IMR-90 (cell line): Measurements from ENCODE around the gene MTURN. TPM values are rescaled to one million over a fixed set of nuclear protein-coding genes. Genes with fewer than 3 reads are reported as not detected.

Experiments
- ATAC-seq: fragments of 200-7000 bp; cut with Tn5 transposase; 2 replicates; pipeline ENCODE4 v1.9.1; 2020; ENCODE audit warnings: low read depth, mild to moderate bottlenecking, moderate library complexity
- BruUV-seq: library from RNA; stranded (reverse); fragments of 400-500 nt; replicated peaks from 2 replicates; lab custom pipeline; 2021; lab: Mats Ljungman, UMichigan
- CTCF ChIA-PET: fragments of 300-600 bp; formaldehyde crosslinking; extraction: SDS; loops from one replicate; lab custom pipeline; 2021; ENCODE audit warnings: antibody characterized with exemption; lab: Yijun Ruan, JAX
- POLR2A ChIA-PET: fragments of 300-600 bp; sonication (Branson Sonifier 250); formaldehyde crosslinking; loops from one replicate; lab custom pipeline; 2022; ENCODE audit warnings: antibody characterized with exemption; ENCODE audit not compliant: unreplicated experiment; lab: Charles Lee
- DNase-seq: peaks from one replicate; pipeline ENCODE4 v3.0.0; 2013
- H2AFZ ChIP-seq: replicated peaks from 2 replicates; pipeline ENCODE3; 2013; ENCODE audit warnings: low read length, mild to moderate bottlenecking; ENCODE audit not compliant: poor library complexity
- H2AK5ac ChIP-seq: 2 replicates; pipeline ENCODE4 v1.6.1; 2013; ENCODE audit warnings: low read depth, low read length, inconsistent platforms
- H2AK9ac ChIP-seq: replicated peaks from 2 replicates; pipeline ENCODE3; 2013; ENCODE audit warnings: mild to moderate bottlenecking, low read depth, low read length, moderate library complexity; ENCODE audit not compliant: poor library complexity
- H2BK120ac ChIP-seq: 2 replicates; pipeline ENCODE4 v1.6.1; 2013; ENCODE audit warnings: low read depth, low read length, inconsistent platforms
- H2BK15ac ChIP-seq: 3 replicates; pipeline ENCODE4 v1.6.1; 2013; ENCODE audit warnings: low read depth, low read length, inconsistent platforms
- H2BK20ac ChIP-seq: 2 replicates; pipeline ENCODE4 v1.6.1; 2013; ENCODE audit warnings: low read depth, mild to moderate bottlenecking, inconsistent platforms, low read length, moderate library complexity
- H2BK5ac ChIP-seq: 2 replicates; pipeline ENCODE4 v1.6.1; 2013; ENCODE audit warnings: mild to moderate bottlenecking, low read depth, low read length, inconsistent platforms; ENCODE audit not compliant: poor library complexity, severe bottlenecking
- H3K14ac ChIP-seq: replicated peaks from 2 replicates; pipeline ENCODE4 v1.6.1; 2013; ENCODE audit warnings: low read depth, low read length, inconsistent platforms
- H3K18ac ChIP-seq: 2 replicates; pipeline ENCODE4 v1.6.1; 2013; ENCODE audit warnings: low read depth, low read length, control low read depth
- H3K23ac ChIP-seq: 2 replicates; pipeline ENCODE4 v1.6.1; 2013; ENCODE audit warnings: low read depth, low read length, inconsistent platforms
- H3K27ac ChIP-seq: 2 replicates; pipeline ENCODE4 v1.5.1; 2013; ENCODE audit warnings: mild to moderate bottlenecking, control low read depth, low read length; ENCODE audit not compliant: insufficient read depth
- H3K27me3 ChIP-seq: 2 replicates; pipeline ENCODE4 v1.6.1; 2013; ENCODE audit warnings: low read length; ENCODE audit not compliant: control insufficient read depth, insufficient read depth
- H3K36me3 ChIP-seq: 2 replicates; pipeline ENCODE4 v1.6.1; 2013; ENCODE audit warnings: low read length, mixed read lengths; ENCODE audit not compliant: control insufficient read depth, insufficient read depth
- H3K4ac ChIP-seq: 2 replicates; pipeline ENCODE4 v1.6.1; 2013; ENCODE audit warnings: low read depth, low read length, inconsistent platforms
- H3K4me1 ChIP-seq: 2 replicates; pipeline ENCODE4 v1.6.1; 2013; ENCODE audit warnings: low read length, mixed read lengths; ENCODE audit not compliant: control insufficient read depth, insufficient read depth
- H3K4me2 ChIP-seq: 2 replicates; pipeline ENCODE4 v1.6.1; 2013; ENCODE audit warnings: low read depth, mild to moderate bottlenecking, control low read depth, low read length, moderate library complexity
- H3K4me3 ChIP-seq: 2 replicates; pipeline ENCODE4 v1.5.1; 2013; ENCODE audit warnings: low read depth, mild to moderate bottlenecking, control low read depth, low read length, moderate library complexity; ENCODE audit not compliant: insufficient read depth
- H3K56ac ChIP-seq: 2 replicates; pipeline ENCODE4 v1.6.1; 2013; ENCODE audit warnings: low read length, inconsistent platforms; ENCODE audit not compliant: insufficient read depth; ENCODE audit errors: extremely low read depth
- H3K79me1 ChIP-seq, 2 experiments: 2 replicates each; pipeline ENCODE4 v1.6.1; 2013; ENCODE audit warnings: low read length in 2 of 2, inconsistent platforms in 1 of 2, low read depth in 1 of 2
- H3K9ac ChIP-seq: 2 replicates; pipeline ENCODE4 v1.6.1; 2013; ENCODE audit warnings: low read depth, low read length, control low read depth
- H3K9me1 ChIP-seq: 2 replicates; pipeline ENCODE4 v1.6.1; 2013; ENCODE audit warnings: low read length, inconsistent platforms; ENCODE audit not compliant: insufficient read depth
- H3K9me3 ChIP-seq: 2 replicates; pipeline ENCODE4 v1.6.1; 2013; ENCODE audit warnings: low read length; ENCODE audit not compliant: control insufficient read depth, insufficient read depth
- H4K20me1 ChIP-seq: 2 replicates; pipeline ENCODE4 v1.6.1; 2013; ENCODE audit warnings: low read length, inconsistent platforms; ENCODE audit not compliant: insufficient read depth
- H4K5ac ChIP-seq: 2 replicates; pipeline ENCODE4 v1.6.1; 2013; ENCODE audit warnings: mild to moderate bottlenecking, low read depth, low read length, control low read depth
- H4K8ac ChIP-seq, 2 experiments: 2 replicates each; pipeline ENCODE4 v1.6.1; 2013; ENCODE audit warnings: low read depth in 2 of 2, low read length in 2 of 2, control low read depth in 1 of 2, inconsistent platforms in 1 of 2
- H4K91ac ChIP-seq: 2 replicates; pipeline ENCODE4 v1.6.1; 2013; ENCODE audit warnings: low read depth, low read length, inconsistent platforms; ENCODE audit not compliant: insufficient read depth
- CEBPB ChIP-seq: IDR thresholded peaks from 2 replicates; pipeline ENCODE4 v1.6.1; 2012; ENCODE audit warnings: low read depth, low read length, improper control_type of control experiment
- CHD1 ChIP-seq: IDR thresholded peaks from 2 replicates; pipeline ENCODE4 v1.6.1; 2012; ENCODE audit warnings: low read depth, low read length, improper control_type of control experiment
- RAD21 ChIP-seq: IDR thresholded peaks from 2 replicates; pipeline ENCODE4 v1.6.1; 2012; ENCODE audit warnings: low read length, improper control_type of control experiment
- RFX5 ChIP-seq: IDR thresholded peaks from 2 replicates; pipeline ENCODE4 v1.8.0; 2012; ENCODE audit warnings: low read depth, mild to moderate bottlenecking, low read length, moderate library complexity
- USF2 ChIP-seq: fragments of 150-350 bp; IDR thresholded peaks from 2 replicates; pipeline ENCODE4 v1.6.1; 2017; ENCODE audit warnings: mild to moderate bottlenecking, antibody characterized with exemption, low read length, low read depth
- WGBS, 2 experiments: methylation state at CpG; one replicate each; pipeline versions ENCODE4 v1.1.5 to v1.1.7; 2013; ENCODE audit warnings: missing lambda C conversion rate in 2 of 2; ENCODE audit not compliant: insufficient read length in 1 of 2; ENCODE audit errors: extremely low coverage in 2 of 2; 5-methylcytosine and 5-hydroxymethylcytosine counted together
- dilution Hi-C: fragments of 300-500 bp; cut with HindIII; formaldehyde crosslinking; loops from one replicate; pipeline ENCODE4 v1.14.3; 2018; ENCODE audit warnings: low sequenced_read_pairs; ENCODE audit not compliant: unreplicated experiment
- in situ Hi-C: fragments of 300-500 bp; cut with MboI; formaldehyde crosslinking; loops from 3 replicates; pipeline ENCODE4 v1.14.3; 2019; ENCODE audit warnings: low sequenced_read_pairs, inconsistent platforms, mixed read lengths
- intact Hi-C: fragments of 100-400 bp; cut with micrococcal nuclease; formaldehyde crosslinking; loops from 2 replicates; pipeline ENCODE4 v1.10.0; 2022
- polyA plus RNA-seq, 3 experiments: library from polyadenylated mRNA; depleted of rRNA; stranded (reverse); fragments of >200 nt; gene quantifications; 2 replicates each; pipeline ENCODE4 v1.2.3, GENCODE V29; 2012; ENCODE audit warnings: low replicate concordance in 1 of 3
- total RNA-seq: library from RNA; depleted of rRNA; stranded (reverse); fragments of >200 nt; gene quantifications from 2 replicates; pipeline ENCODE4 v1.2.3, GENCODE V29; 2012

The MTURN gene
- total and polyA plus RNA-seq, 2 of the 4 experiments (the other 2 are of a cell fraction) = 2.8 to 5.6 TPM

- no peak overlapping the region for H3K9ac ChIP-seq
- H3K4me1 ChIP-seq = no peaks in the 10 kb centered on the region
- in situ Hi-C loops = no loop called here
- ATAC-seq = no peak
- ChIA-PET POLR2A (no interaction called here), CTCF (interaction anchor here (1.1 kb wide), 1 partner anchor 10 kb away, joined by 3 read pairs; no protein-coding TSS in a partner anchor)
- H3K23ac ChIP-seq = no peak overlapping the region
- H3K56ac ChIP-seq = no peak overlapping the region
- no peak overlapping the region for H3K14ac ChIP-seq
- H3K9me1 ChIP-seq = no peaks in the 10 kb centered on the region
- no peak overlapping the region for H3K4me2 ChIP-seq
- no CpG with 5 or more reads among the region's 8 CpGs for WGBS, 2 experiments
- no peak overlapping the region for H2BK5ac ChIP-seq
- H2AFZ ChIP-seq = no peak overlapping the region
- H2AK9ac ChIP-seq = no peak overlapping the region
- H3K4ac ChIP-seq = no peak overlapping the region
- H3K36me3 ChIP-seq = no peaks in the 10 kb centered on the region
- H3K18ac ChIP-seq = no peak overlapping the region
- H3K27ac ChIP-seq = no peak overlapping the region
- intact Hi-C loops = no loop called here
- H3K4me3 ChIP-seq = no peak overlapping the region
- no peak overlapping the region for H4K91ac ChIP-seq
- no peak overlapping the region for H2BK15ac ChIP-seq
- no peak overlapping the region for H2AK5ac ChIP-seq
- no peak overlapping the region for H4K5ac ChIP-seq
- dilution Hi-C loops = no loop called here
- no peaks in the 10 kb centered on the region for H3K79me1 ChIP-seq
- H2BK120ac ChIP-seq = no peak overlapping the region
- no peaks in the 10 kb centered on the region for H4K20me1 ChIP-seq
- no peak overlapping the region for H4K8ac ChIP-seq
- no TSS peak for BruUV-seq
- no peak for TF ChIP-seq RAD21
- TF ChIP-seq CEBPB = no peak
- TF ChIP-seq RFX5 = no peak
- no peak for TF ChIP-seq CHD1
- TF ChIP-seq USF2 = no peak
- no peaks in the 10 kb centered on the region for H3K9me3 ChIP-seq
- H3K27me3 ChIP-seq = peaks cover 6% of the 10 kb centered on the region
- no peak overlapping the region for H2BK20ac ChIP-seq
- no peak for DNase-seq
Measured at GRCh38 chr7:30206942-30207341, 72.2 kb downstream of the MTURN start.
